Endothelial cell of umbilical vein (primary cell): ENCODE results near the gene SLC4A11. TPM values are rescaled to one million over a fixed set of nuclear protein-coding genes. Genes with fewer than 3 reads are reported as not detected.

Source experiments
- BruUV-seq: library from RNA; stranded (reverse); fragments of 400-500 nt; replicated peaks from 2 replicates; lab custom pipeline; 2021; lab: Mats Ljungman, UMichigan
- CTCF ChIA-PET: fragments of 300-600, 350-600 bp; sonication (Branson Sonifier 250); formaldehyde crosslinking; loops from one replicate; lab custom pipeline; 2021; ENCODE audit warnings: antibody characterized with exemption, inconsistent platforms; lab: Charles Lee
- POLR2A ChIA-PET: fragments of 300-600, 350-600 bp; sonication (Branson Sonifier 250); formaldehyde crosslinking; loops from one replicate; lab custom pipeline; 2021; ENCODE audit warnings: antibody characterized with exemption, inconsistent platforms; lab: Charles Lee
- DNase-seq: peaks from one replicate; pipeline ENCODE4 v3.0.0-alpha.2; 2011; ENCODE audit warnings: low read depth, low spot score
- FAIRE-seq: peaks from 2 replicates; lab custom pipeline; 2011; peaks lifted over from hg19 to GRCh38; lab: Jason Lieb, UNC
- H2AFZ ChIP-seq: 2 replicates; pipeline ENCODE4 v1.6.0; 2012; ENCODE audit warnings: low read depth, low read length, control low read depth, inconsistent platforms
- H3K27ac ChIP-seq: 2 replicates; pipeline ENCODE4 v1.5.1; 2011; ENCODE audit warnings: low read depth, mild to moderate bottlenecking, control low read depth, low read length, moderate library complexity; ENCODE audit not compliant: insufficient read depth
- H3K27me3 ChIP-seq, 2 experiments: 2 replicates each; pipeline versions ENCODE4 v1.6.0 to v1.6.1; 2011; ENCODE audit warnings: low read length in 2 of 2, mixed read lengths in 1 of 2; ENCODE audit not compliant: control insufficient read depth in 2 of 2, insufficient read depth in 2 of 2
- H3K36me3 ChIP-seq, 2 experiments: 2 replicates in 1 of 2; 3 replicates in 1 of 2; pipeline ENCODE4 v1.5.1; 2011; ENCODE audit warnings: low read length in 2 of 2, mild to moderate bottlenecking in 1 of 2, moderate library complexity in 1 of 2; ENCODE audit not compliant: control insufficient read depth in 2 of 2, insufficient read depth in 2 of 2; ENCODE audit errors: extremely low read depth in 1 of 2
- H3K4me1 ChIP-seq: 3 replicates; pipeline ENCODE4 v1.5.1; 2011; ENCODE audit warnings: mild to moderate bottlenecking, low read length; ENCODE audit not compliant: control insufficient read depth, insufficient read depth; ENCODE audit errors: extremely low read depth
- H3K4me2 ChIP-seq: 2 replicates; pipeline ENCODE4 v1.6.1; 2011; ENCODE audit warnings: low read length, control low read depth, mixed read lengths; ENCODE audit not compliant: insufficient read depth
- H3K4me3 ChIP-seq, 3 experiments: fragments of 200-600 bp in 1 of 3; sonication (generic), shearing (Covaris generic) in 1 of 3; replicated peaks in 1 of 3; 2 replicates each; pipeline ENCODE4 v1.5.1; 2011 to 2016; ENCODE audit warnings: control low read depth in 3 of 3, low read length in 3 of 3, mild to moderate bottlenecking in 2 of 3, inconsistent platforms in 1 of 3, low read depth in 1 of 3, moderate library complexity in 1 of 3; ENCODE audit not compliant: insufficient read depth in 1 of 3
- H3K79me2 ChIP-seq: 2 replicates; pipeline ENCODE4 v1.6.0; 2012; ENCODE audit warnings: low read length, inconsistent platforms; ENCODE audit not compliant: control insufficient read depth, insufficient read depth
- H3K9ac ChIP-seq: replicated peaks from 2 replicates; pipeline ENCODE3; 2011; ENCODE audit warnings: low read length, control low read depth; ENCODE audit not compliant: insufficient read depth; ENCODE audit errors: extremely low read depth
- H3K9me1 ChIP-seq: replicated peaks from 3 replicates; pipeline ENCODE4 v1.6.0; 2011; ENCODE audit warnings: mild to moderate bottlenecking, low read length; ENCODE audit not compliant: control insufficient read depth, insufficient read depth; ENCODE audit errors: extremely low read depth
- H3K9me3 ChIP-seq: replicated peaks from 2 replicates; pipeline ENCODE4 v1.5.1; 2012; ENCODE audit warnings: low read length, inconsistent platforms; ENCODE audit not compliant: control insufficient read depth, insufficient read depth
- H4K20me1 ChIP-seq: replicated peaks from 2 replicates; pipeline ENCODE3; 2011; ENCODE audit warnings: mild to moderate bottlenecking, low read length; ENCODE audit not compliant: control insufficient read depth, insufficient read depth; ENCODE audit errors: extremely low read depth
- EZH2 ChIP-seq: IDR thresholded peaks from 2 replicates; pipeline ENCODE4 v1.6.1; 2012; ENCODE audit warnings: borderline replicate concordance, low read depth, mild to moderate bottlenecking, moderate library complexity, low read length, inconsistent platforms; ENCODE audit not compliant: severe bottlenecking
- FOS ChIP-seq: IDR thresholded peaks from 2 replicates; pipeline ENCODE4 v1.6.1; 2011; ENCODE audit warnings: mild to moderate bottlenecking, low read length, moderate library complexity, borderline replicate concordance; ENCODE audit not compliant: insufficient read depth
- GATA2 ChIP-seq: IDR thresholded peaks from 2 replicates; pipeline ENCODE4 v1.7.0; 2011; ENCODE audit warnings: low read depth, mild to moderate bottlenecking, moderate library complexity, mixed read lengths, low read length; ENCODE audit not compliant: insufficient read length, insufficient read depth
- JUN ChIP-seq: IDR thresholded peaks from 2 replicates; pipeline ENCODE4 v1.6.1; 2011; ENCODE audit warnings: borderline replicate concordance, low read depth; ENCODE audit not compliant: insufficient read length, insufficient read depth
- MYC ChIP-seq: IDR thresholded peaks from one replicate; pipeline ENCODE4 v1.6.1; 2011; ENCODE audit warnings: mild to moderate bottlenecking, low read depth, low read length
- POLR2A ChIP-seq: IDR thresholded peaks from 2 replicates; pipeline ENCODE4 v1.6.1; 2012; ENCODE audit warnings: low read depth, mild to moderate bottlenecking, control low read depth, low read length
- POLR2AphosphoS5 ChIP-seq: IDR thresholded peaks from 2 replicates; pipeline ENCODE4 v1.6.1; 2012; ENCODE audit warnings: low read depth, mild to moderate bottlenecking, control low read depth, low read length, moderate library complexity; ENCODE audit not compliant: insufficient read depth
- dilution Hi-C: fragments of 300-500 bp; cut with MboI; formaldehyde crosslinking; loops from one replicate; pipeline ENCODE4 v1.15.0; 2019; ENCODE audit warnings: low sequenced_read_pairs; ENCODE audit not compliant: extremely low pct_ligation_motif_present
- intact Hi-C: fragments of 100-400 bp; cut with micrococcal nuclease; formaldehyde crosslinking; loops from one replicate; pipeline ENCODE4 v1.10.0; 2022
- polyA plus RNA-seq, 4 experiments: library from polyadenylated mRNA; depleted of rRNA in 3 of 4; stranded (reverse) in 3 of 4; unstranded in 1 of 4; fragments of >200 nt; gene quantifications; 2 replicates each; pipeline versions ENCODE4 v1.2.1 to v1.2.3, GENCODE V29; 2011 to 2012; ENCODE audit warnings: missing spikeins in 1 of 4
- total RNA-seq: library from RNA; stranded (reverse); gene quantifications from 2 replicates; pipeline ENCODE4 v1.2.3, GENCODE V29; 2021
- TF ChIP-seq, protein P1 (sequence below): IDR thresholded peaks from 2 replicates; pipeline ENCODE4 v1.6.1; 2011; ENCODE audit not compliant: insufficient read depth, insufficient read length
- TF ChIP-seq, protein P2 (sequence below), 2 donors: IDR thresholded peaks; 1 replicate in 1 of 2; 2 replicates in 1 of 2; pipeline ENCODE4 v1.5.1; 2011; ENCODE audit warnings: low read length in 2 of 2, mild to moderate bottlenecking in 2 of 2, moderate library complexity in 2 of 2, control low read depth in 1 of 2, inconsistent platforms in 1 of 2, low read depth in 1 of 2; ENCODE audit not compliant: insufficient read depth in 1 of 2; ENCODE audit errors: extremely low read depth in 1 of 2

SLC4A11 gene
- total and polyA plus RNA-seq, 2 donors (not counting 3 experiments of a cell fraction or from before 2014, with no cell fraction given), result 5.7 to 10.2 TPM

GRCh38 chr20:3189561-3190131 is 49.3 kb downstream of the SLC4A11 start:
- no TSS peak for BruUV-seq
- CTCF ChIA-PET, result no interaction called here
- no peaks in the 10 kb centered on the region for H3K4me1 ChIP-seq

More at GRCh38 chr20:3189561-3190131, 49.3 kb downstream of the SLC4A11 start:
- TF ChIP-seq JUN (no peak), EZH2 (no peak), POLR2AphosphoS5 (no peak), MYC (no peak), POLR2A (no peak), GATA2 (no peak), FOS (no peak)
- TF ChIP-seq, protein P1, sequence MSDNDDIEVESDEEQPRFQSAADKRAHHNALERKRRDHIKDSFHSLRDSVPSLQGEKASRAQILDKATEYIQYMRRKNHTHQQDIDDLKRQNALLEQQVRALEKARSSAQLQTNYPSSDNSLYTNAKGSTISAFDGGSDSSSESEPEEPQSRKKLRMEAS, result no peak
- TF ChIP-seq, protein P2, sequence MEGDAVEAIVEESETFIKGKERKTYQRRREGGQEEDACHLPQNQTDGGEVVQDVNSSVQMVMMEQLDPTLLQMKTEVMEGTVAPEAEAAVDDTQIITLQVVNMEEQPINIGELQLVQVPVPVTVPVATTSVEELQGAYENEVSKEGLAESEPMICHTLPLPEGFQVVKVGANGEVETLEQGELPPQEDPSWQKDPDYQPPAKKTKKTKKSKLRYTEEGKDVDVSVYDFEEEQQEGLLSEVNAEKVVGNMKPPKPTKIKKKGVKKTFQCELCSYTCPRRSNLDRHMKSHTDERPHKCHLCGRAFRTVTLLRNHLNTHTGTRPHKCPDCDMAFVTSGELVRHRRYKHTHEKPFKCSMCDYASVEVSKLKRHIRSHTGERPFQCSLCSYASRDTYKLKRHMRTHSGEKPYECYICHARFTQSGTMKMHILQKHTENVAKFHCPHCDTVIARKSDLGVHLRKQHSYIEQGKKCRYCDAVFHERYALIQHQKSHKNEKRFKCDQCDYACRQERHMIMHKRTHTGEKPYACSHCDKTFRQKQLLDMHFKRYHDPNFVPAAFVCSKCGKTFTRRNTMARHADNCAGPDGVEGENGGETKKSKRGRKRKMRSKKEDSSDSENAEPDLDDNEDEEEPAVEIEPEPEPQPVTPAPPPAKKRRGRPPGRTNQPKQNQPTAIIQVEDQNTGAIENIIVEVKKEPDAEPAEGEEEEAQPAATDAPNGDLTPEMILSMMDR (IDR thresholded peaks at IDR 0.05; ENCODE audit: extremely low read depth in 1 of 2, insufficient read depth in 1 of 2, low read depth in 1 of 2, low read length in 2 of 2), result no peak
- FAIRE-seq (no peak), DNase-seq (no peak)
- Histone ChIP-seq H4K20me1 (no peaks in the 10 kb centered on the region), H3K27ac (no peak overlapping the region), H2AFZ (no peak overlapping the region), H3K79me2 (no peaks in the 10 kb centered on the region), H3K4me2 (no peak overlapping the region), H3K9me3 (no peaks in the 10 kb centered on the region), H3K9ac (no peak overlapping the region), H3K9me1 (no peaks in the 10 kb centered on the region), H3K36me3 (peaks cover 15 to 44% of the 10 kb centered on the region in 2 experiments), H3K4me3 (no peak overlapping the region), H3K27me3 (no peaks in the 10 kb centered on the region)
- POLR2A ChIA-PET, result no interaction called here
- intact Hi-C loops, result no loop called here
- dilution Hi-C loops, result no loop called here
